OCI-LY3 (cell line): ENCODE measurements around the gene GON4L.
A peak's percentile ranks its signal among the peaks of the same experiment; 100 is the strongest.
"Not testable (repeated sequence)": the region's sequence is repeated elsewhere in the genome, so short reads cannot be mapped to it uniquely, and the experiment has no call there.

Source experiments
- H2AFZ ChIP-seq: fragments of 200-600, 300-600 bp; shearing (Covaris generic); 2 replicates; pipeline ENCODE4 v1.6.0; 2014; ENCODE audit warnings: antibody characterized with exemption, low read depth, low read length
- H3K27ac ChIP-seq: fragments of 200-600, 300-600 bp; sonication (generic); 2 replicates; pipeline ENCODE4 v1.5.1; 2014; ENCODE audit warnings: mild to moderate bottlenecking, low read length, moderate library complexity, mixed read lengths
- H3K27me3 ChIP-seq: fragments of 200-600, 300-600 bp; sonication (generic); 2 replicates; pipeline ENCODE4 v1.6.1; 2014; ENCODE audit warnings: low read depth, low read length, mixed read lengths
- H3K36me3 ChIP-seq: fragments of 200-600, 300-600 bp; sonication (generic); replicated peaks from 2 replicates; pipeline ENCODE3; 2014; ENCODE audit warnings: low read depth, low read length, mixed read lengths
- H3K4me1 ChIP-seq: fragments of 300-600, 200-600 bp; sonication (generic); 2 replicates; pipeline ENCODE4 v1.6.1; 2014; ENCODE audit warnings: low read length, mixed read lengths
- H3K4me2 ChIP-seq: fragments of 200-600, 300-600 bp; sonication (generic); 2 replicates; pipeline ENCODE4 v1.6.1; 2014; ENCODE audit warnings: low read length, mixed read lengths
- H3K4me3 ChIP-seq: fragments of 300-600, 200-600 bp; sonication (generic); 2 replicates; pipeline ENCODE4 v1.5.1; 2014; ENCODE audit warnings: antibody characterized with exemption, mild to moderate bottlenecking, low read length, moderate library complexity
- H3K79me2 ChIP-seq: fragments of 300-600, 200-600 bp; shearing (Covaris generic); 2 replicates; pipeline ENCODE4 v1.6.1; 2014; ENCODE audit warnings: mild to moderate bottlenecking, low read length, mixed read lengths
- H3K9ac ChIP-seq: fragments of 300-600, 200-600 bp; shearing (Covaris generic); 2 replicates; pipeline ENCODE4 v1.6.0; 2014; ENCODE audit warnings: mild to moderate bottlenecking, low read length, moderate library complexity
- H3K9me3 ChIP-seq: fragments of 200-600, 300-600 bp; shearing (Covaris generic); 2 replicates; pipeline ENCODE4 v1.6.1; 2014; ENCODE audit warnings: low read length, mixed read lengths; ENCODE audit not compliant: insufficient read depth
- H4K20me1 ChIP-seq: fragments of 200-600, 300-600 bp; sonication (generic); 2 replicates; pipeline ENCODE4 v1.6.1; 2016; ENCODE audit warnings: low read length, mixed read lengths; ENCODE audit not compliant: insufficient read depth
- EZH2phosphoT487 ChIP-seq: fragments of 200-600 bp; shearing (Covaris generic); IDR thresholded peaks from 2 replicates; pipeline ENCODE4 v1.6.1; 2018; ENCODE audit warnings: antibody characterized with exemption, mixed run types, low read depth
- TF ChIP-seq, protein P1 (sequence below): fragments of 200-600, 300-600 bp; sonication (generic); IDR thresholded peaks from 2 replicates; pipeline ENCODE4 v1.5.1; 2014; ENCODE audit warnings: antibody characterized with exemption, low read length, low read depth

The GON4L gene

DNA sequence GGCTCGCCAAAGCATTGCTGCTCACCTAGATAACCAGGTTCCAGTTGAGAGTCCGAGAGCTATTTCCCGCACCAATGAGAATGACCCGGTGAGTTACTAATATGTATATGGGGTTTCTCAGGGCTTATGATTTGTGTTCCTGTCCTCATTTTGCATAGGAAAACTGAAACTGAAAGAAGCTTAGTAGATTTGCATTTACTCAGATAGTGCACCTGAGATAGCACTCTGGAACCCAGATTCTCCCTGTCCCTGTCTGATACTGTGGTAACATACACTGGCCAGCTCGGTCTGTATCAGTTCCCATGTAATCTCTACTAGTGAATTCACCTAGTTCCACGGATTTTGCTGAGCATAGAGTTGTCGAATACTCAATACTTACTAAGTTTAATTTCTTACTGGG lies 140.0 kb downstream of the GON4L start:
- Histone ChIP-seq H3K36me3 (peaks cover 17% of the 10 kb centered on the region), H4K20me1 (no peaks in the 10 kb centered on the region), H3K9ac (peak overlapping the region; percentile 42; the same call in 1 of the 2 replicates), H3K27me3 (no peaks in the 10 kb centered on the region), H3K27ac (peak overlapping the region; percentile 88), H3K4me1 (peaks cover 34% of the 10 kb centered on the region), H3K4me2 (peak overlapping the region; percentile 73), H3K79me2 (peaks cover 55% of the 10 kb centered on the region), H3K4me3 (peak overlapping the region; percentile 56), H2AFZ (no peak overlapping the region), H3K9me3 (no peaks in the 10 kb centered on the region)
- TF ChIP-seq EZH2phosphoT487, result no peak
- TF ChIP-seq, protein P1, sequence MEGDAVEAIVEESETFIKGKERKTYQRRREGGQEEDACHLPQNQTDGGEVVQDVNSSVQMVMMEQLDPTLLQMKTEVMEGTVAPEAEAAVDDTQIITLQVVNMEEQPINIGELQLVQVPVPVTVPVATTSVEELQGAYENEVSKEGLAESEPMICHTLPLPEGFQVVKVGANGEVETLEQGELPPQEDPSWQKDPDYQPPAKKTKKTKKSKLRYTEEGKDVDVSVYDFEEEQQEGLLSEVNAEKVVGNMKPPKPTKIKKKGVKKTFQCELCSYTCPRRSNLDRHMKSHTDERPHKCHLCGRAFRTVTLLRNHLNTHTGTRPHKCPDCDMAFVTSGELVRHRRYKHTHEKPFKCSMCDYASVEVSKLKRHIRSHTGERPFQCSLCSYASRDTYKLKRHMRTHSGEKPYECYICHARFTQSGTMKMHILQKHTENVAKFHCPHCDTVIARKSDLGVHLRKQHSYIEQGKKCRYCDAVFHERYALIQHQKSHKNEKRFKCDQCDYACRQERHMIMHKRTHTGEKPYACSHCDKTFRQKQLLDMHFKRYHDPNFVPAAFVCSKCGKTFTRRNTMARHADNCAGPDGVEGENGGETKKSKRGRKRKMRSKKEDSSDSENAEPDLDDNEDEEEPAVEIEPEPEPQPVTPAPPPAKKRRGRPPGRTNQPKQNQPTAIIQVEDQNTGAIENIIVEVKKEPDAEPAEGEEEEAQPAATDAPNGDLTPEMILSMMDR, result no peak

DNA sequence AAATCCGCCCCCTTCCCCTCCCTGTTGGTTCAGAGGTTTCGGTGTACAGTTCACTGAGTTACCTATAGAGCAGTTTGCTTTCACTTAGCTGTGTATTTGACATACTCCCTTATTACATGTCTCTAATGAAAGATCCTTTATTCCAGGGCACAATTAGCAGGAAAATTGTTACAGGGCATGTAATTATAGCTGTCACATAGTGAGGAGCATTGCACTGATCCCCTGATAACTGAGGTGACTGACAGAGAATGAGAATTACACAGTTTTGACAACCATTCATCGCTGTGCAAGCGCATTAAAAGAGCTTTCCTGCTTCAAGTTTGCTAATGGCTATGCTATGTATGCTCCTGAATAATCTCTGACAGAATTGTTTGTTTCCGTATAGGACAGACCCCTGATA lies 141.2 kb downstream of the GON4L start:
- Histone ChIP-seq H4K20me1 (no peaks in the 10 kb centered on the region), H3K27me3 (no peaks in the 10 kb centered on the region), H3K4me2 (peak overlapping the region; percentile 87), H3K36me3 (peaks cover 11% of the 10 kb centered on the region), H3K79me2 (peaks cover 53% of the 10 kb centered on the region), H3K9ac (peak overlapping the region; percentile 41), H3K27ac (peak overlapping the region; percentile 88), H3K4me1 (peaks cover 34% of the 10 kb centered on the region), H3K4me3 (peak overlapping the region; percentile 62), H2AFZ (no peak overlapping the region), H3K9me3 (no peaks in the 10 kb centered on the region)
- TF ChIP-seq EZH2phosphoT487, result no peak
- TF ChIP-seq, protein P1, result no peak

DNA sequence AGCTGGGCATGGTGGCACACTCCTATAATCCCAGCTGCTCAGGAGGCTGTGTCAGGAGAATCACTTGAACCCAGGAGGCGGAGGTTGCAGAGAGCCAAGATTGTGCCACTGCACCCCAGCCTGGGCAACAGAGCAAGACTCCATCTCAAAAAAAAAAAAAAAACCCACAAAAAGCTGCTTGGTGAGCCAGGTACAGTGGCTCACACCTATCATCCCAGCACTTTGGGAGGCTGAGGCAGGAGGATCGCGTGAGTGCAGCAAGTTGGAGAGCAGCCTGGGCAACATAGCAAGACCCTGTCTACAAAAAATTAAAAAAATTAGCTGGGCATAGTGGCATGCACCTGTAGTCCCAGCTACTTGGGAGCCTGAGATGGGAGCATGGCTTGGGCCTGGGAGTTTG lies 142.0 kb downstream of the GON4L start:
- H3K36me3 ChIP-seq, result peaks cover 11% of the 10 kb centered on the region
- peaks cover 53% of the 10 kb centered on the region for H3K79me2 ChIP-seq
- H3K27ac ChIP-seq, result peak overlapping the region; percentile 88
- peak overlapping the region; percentile 41; the same call in 1 of the 2 replicates for H3K9ac ChIP-seq
- H2AFZ ChIP-seq, H4K20me1 ChIP-seq, H3K27me3 ChIP-seq, H3K9me3 ChIP-seq: not testable (repeated sequence)
- peak overlapping the region; percentile 62; the same call in 1 of the 2 replicates for H3K4me3 ChIP-seq
- H3K4me2 ChIP-seq, result peak overlapping the region; percentile 87
- peaks cover 34% of the 10 kb centered on the region for H3K4me1 ChIP-seq

DNA sequence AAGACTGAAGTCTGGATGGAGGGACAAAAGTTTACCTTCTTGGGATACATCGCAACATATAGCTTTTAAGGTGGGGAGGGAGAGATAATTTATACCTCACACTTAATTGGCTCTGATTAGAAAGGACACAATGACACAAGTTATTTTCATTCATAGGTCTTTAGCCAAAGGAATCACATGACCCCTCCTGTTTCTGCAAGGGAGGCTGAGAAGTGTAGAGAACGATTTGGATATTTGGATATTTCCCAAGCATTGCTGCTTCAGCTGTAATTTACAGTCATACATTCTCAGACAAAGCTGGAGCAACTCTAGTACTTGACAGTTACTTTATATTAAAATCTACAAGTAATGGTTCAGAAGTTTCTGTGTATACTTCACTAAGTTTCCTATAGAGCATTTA lies 143.9 kb downstream of the GON4L start:
- H3K79me2 ChIP-seq, result peaks cover 59% of the 10 kb centered on the region

More for the DNA sequence above, 143.9 kb downstream of the GON4L start:
- peak overlapping the region; percentile 26; the same call in 1 of the 2 replicates for H3K27ac ChIP-seq
- H3K9me3 ChIP-seq, result no peaks in the 10 kb centered on the region
- H3K4me1 ChIP-seq, result peaks cover 34% of the 10 kb centered on the region
- H3K36me3 ChIP-seq, result peaks cover 22% of the 10 kb centered on the region
- no peaks in the 10 kb centered on the region for H4K20me1 ChIP-seq
- H3K9ac ChIP-seq, result no peak overlapping the region
- H3K4me3 ChIP-seq, result no peak overlapping the region
- H3K4me2 ChIP-seq, result no peak overlapping the region
- no peaks in the 10 kb centered on the region for H3K27me3 ChIP-seq
- no peak overlapping the region for H2AFZ ChIP-seq
- TF ChIP-seq, protein P1, result no peak
- no peak for TF ChIP-seq EZH2phosphoT487
